IMR-90 (cell line): ENCODE measurements around the gene ABCB4. TPM values are rescaled to one million over a fixed set of nuclear protein-coding genes. Genes with fewer than 3 reads are reported as not detected.

Experiments
- ATAC-seq: fragments of 200-7000 bp; cut with Tn5 transposase; 2 replicates; pipeline ENCODE4 v1.9.1; 2020; ENCODE audit warnings: low read depth, mild to moderate bottlenecking, moderate library complexity
- BruUV-seq: library from RNA; stranded (reverse); fragments of 400-500 nt; replicated peaks from 2 replicates; lab custom pipeline; 2021; lab: Mats Ljungman, UMichigan
- CTCF ChIA-PET: fragments of 300-600 bp; formaldehyde crosslinking; extraction: SDS; loops from one replicate; lab custom pipeline; 2021; ENCODE audit warnings: antibody characterized with exemption; lab: Yijun Ruan, JAX
- POLR2A ChIA-PET: fragments of 300-600 bp; sonication (Branson Sonifier 250); formaldehyde crosslinking; loops from one replicate; lab custom pipeline; 2022; ENCODE audit warnings: antibody characterized with exemption; ENCODE audit not compliant: unreplicated experiment; lab: Charles Lee
- DNase-seq: peaks from one replicate; pipeline ENCODE4 v3.0.0; 2013
- H2AFZ ChIP-seq: replicated peaks from 2 replicates; pipeline ENCODE3; 2013; ENCODE audit warnings: low read length, mild to moderate bottlenecking; ENCODE audit not compliant: poor library complexity
- H2AK5ac ChIP-seq: 2 replicates; pipeline ENCODE4 v1.6.1; 2013; ENCODE audit warnings: low read depth, low read length, inconsistent platforms
- H2AK9ac ChIP-seq: replicated peaks from 2 replicates; pipeline ENCODE3; 2013; ENCODE audit warnings: mild to moderate bottlenecking, low read depth, low read length, moderate library complexity; ENCODE audit not compliant: poor library complexity
- H2BK120ac ChIP-seq: 2 replicates; pipeline ENCODE4 v1.6.1; 2013; ENCODE audit warnings: low read depth, low read length, inconsistent platforms
- H2BK15ac ChIP-seq: 3 replicates; pipeline ENCODE4 v1.6.1; 2013; ENCODE audit warnings: low read depth, low read length, inconsistent platforms
- H2BK20ac ChIP-seq: 2 replicates; pipeline ENCODE4 v1.6.1; 2013; ENCODE audit warnings: low read depth, mild to moderate bottlenecking, inconsistent platforms, low read length, moderate library complexity
- H2BK5ac ChIP-seq: 2 replicates; pipeline ENCODE4 v1.6.1; 2013; ENCODE audit warnings: mild to moderate bottlenecking, low read depth, low read length, inconsistent platforms; ENCODE audit not compliant: poor library complexity, severe bottlenecking
- H3K14ac ChIP-seq: replicated peaks from 2 replicates; pipeline ENCODE4 v1.6.1; 2013; ENCODE audit warnings: low read depth, low read length, inconsistent platforms
- H3K18ac ChIP-seq: 2 replicates; pipeline ENCODE4 v1.6.1; 2013; ENCODE audit warnings: low read depth, low read length, control low read depth
- H3K23ac ChIP-seq: 2 replicates; pipeline ENCODE4 v1.6.1; 2013; ENCODE audit warnings: low read depth, low read length, inconsistent platforms
- H3K27ac ChIP-seq: 2 replicates; pipeline ENCODE4 v1.5.1; 2013; ENCODE audit warnings: mild to moderate bottlenecking, control low read depth, low read length; ENCODE audit not compliant: insufficient read depth
- H3K27me3 ChIP-seq: 2 replicates; pipeline ENCODE4 v1.6.1; 2013; ENCODE audit warnings: low read length; ENCODE audit not compliant: control insufficient read depth, insufficient read depth
- H3K36me3 ChIP-seq: 2 replicates; pipeline ENCODE4 v1.6.1; 2013; ENCODE audit warnings: low read length, mixed read lengths; ENCODE audit not compliant: control insufficient read depth, insufficient read depth
- H3K4ac ChIP-seq: 2 replicates; pipeline ENCODE4 v1.6.1; 2013; ENCODE audit warnings: low read depth, low read length, inconsistent platforms
- H3K4me1 ChIP-seq: 2 replicates; pipeline ENCODE4 v1.6.1; 2013; ENCODE audit warnings: low read length, mixed read lengths; ENCODE audit not compliant: control insufficient read depth, insufficient read depth
- H3K4me2 ChIP-seq: 2 replicates; pipeline ENCODE4 v1.6.1; 2013; ENCODE audit warnings: low read depth, mild to moderate bottlenecking, control low read depth, low read length, moderate library complexity
- H3K4me3 ChIP-seq: 2 replicates; pipeline ENCODE4 v1.5.1; 2013; ENCODE audit warnings: low read depth, mild to moderate bottlenecking, control low read depth, low read length, moderate library complexity; ENCODE audit not compliant: insufficient read depth
- H3K56ac ChIP-seq: 2 replicates; pipeline ENCODE4 v1.6.1; 2013; ENCODE audit warnings: low read length, inconsistent platforms; ENCODE audit not compliant: insufficient read depth; ENCODE audit errors: extremely low read depth
- H3K79me1 ChIP-seq, 2 experiments: 2 replicates each; pipeline ENCODE4 v1.6.1; 2013; ENCODE audit warnings: low read length in 2 of 2, inconsistent platforms in 1 of 2, low read depth in 1 of 2
- H3K9ac ChIP-seq: 2 replicates; pipeline ENCODE4 v1.6.1; 2013; ENCODE audit warnings: low read depth, low read length, control low read depth
- H3K9me1 ChIP-seq: 2 replicates; pipeline ENCODE4 v1.6.1; 2013; ENCODE audit warnings: low read length, inconsistent platforms; ENCODE audit not compliant: insufficient read depth
- H3K9me3 ChIP-seq: 2 replicates; pipeline ENCODE4 v1.6.1; 2013; ENCODE audit warnings: low read length; ENCODE audit not compliant: control insufficient read depth, insufficient read depth
- H4K20me1 ChIP-seq: 2 replicates; pipeline ENCODE4 v1.6.1; 2013; ENCODE audit warnings: low read length, inconsistent platforms; ENCODE audit not compliant: insufficient read depth
- H4K5ac ChIP-seq: 2 replicates; pipeline ENCODE4 v1.6.1; 2013; ENCODE audit warnings: mild to moderate bottlenecking, low read depth, low read length, control low read depth
- H4K8ac ChIP-seq, 2 experiments: 2 replicates each; pipeline ENCODE4 v1.6.1; 2013; ENCODE audit warnings: low read depth in 2 of 2, low read length in 2 of 2, control low read depth in 1 of 2, inconsistent platforms in 1 of 2
- H4K91ac ChIP-seq: 2 replicates; pipeline ENCODE4 v1.6.1; 2013; ENCODE audit warnings: low read depth, low read length, inconsistent platforms; ENCODE audit not compliant: insufficient read depth
- BHLHE40 ChIP-seq: fragments of 150-350 bp; IDR thresholded peaks from 2 replicates; pipeline ENCODE4 v1.6.1; 2016; ENCODE audit warnings: mild to moderate bottlenecking, low read depth, low read length
- CEBPB ChIP-seq: IDR thresholded peaks from 2 replicates; pipeline ENCODE4 v1.6.1; 2012; ENCODE audit warnings: low read depth, low read length, improper control_type of control experiment
- CTCF ChIP-seq: conservative IDR thresholded peaks from 2 replicates; pipeline ENCODE4 v1.5.1; 2012; ENCODE audit warnings: mild to moderate bottlenecking, low read depth, low read length, improper control_type of control experiment
- ELK1 ChIP-seq: fragments of 150-350 bp; IDR thresholded peaks from 2 replicates; pipeline ENCODE4 v1.6.1; 2016; ENCODE audit warnings: low read depth, mild to moderate bottlenecking, low read length, moderate library complexity, borderline replicate concordance
- FOS ChIP-seq: fragments of 150-350 bp; IDR thresholded peaks from 2 replicates; pipeline ENCODE4 v1.6.1; 2016; ENCODE audit warnings: low read depth, low read length
- MAFK ChIP-seq: IDR thresholded peaks from 2 replicates; pipeline ENCODE4 v1.6.1; 2012; ENCODE audit warnings: low read depth, low read length, improper control_type of control experiment
- MAZ ChIP-seq: IDR thresholded peaks from 2 replicates; pipeline ENCODE4 v1.6.1; 2012; ENCODE audit warnings: low read depth, mild to moderate bottlenecking, low read length, improper control_type of control experiment, moderate library complexity, borderline replicate concordance
- MXI1 ChIP-seq: IDR thresholded peaks from 2 replicates; pipeline ENCODE4 v1.6.1; 2012; ENCODE audit warnings: low read depth, mild to moderate bottlenecking, low read length, moderate library complexity, borderline replicate concordance
- NFE2L2 ChIP-seq: fragments of 150-350 bp; IDR thresholded peaks from 2 replicates; pipeline ENCODE4 v1.6.1; 2016; ENCODE audit warnings: low read depth, mild to moderate bottlenecking, low read length
- POLR2A ChIP-seq: IDR thresholded peaks from 2 replicates; pipeline ENCODE4 v1.6.1; 2012; ENCODE audit warnings: mild to moderate bottlenecking, low read depth, low read length
- RAD21 ChIP-seq: IDR thresholded peaks from 2 replicates; pipeline ENCODE4 v1.6.1; 2012; ENCODE audit warnings: low read length, improper control_type of control experiment
- RCOR1 ChIP-seq: IDR thresholded peaks from 2 replicates; pipeline ENCODE4 v1.6.1; 2012; ENCODE audit warnings: mild to moderate bottlenecking, low read length, improper control_type of control experiment; ENCODE audit not compliant: insufficient replicate concordance
- RFX5 ChIP-seq: IDR thresholded peaks from 2 replicates; pipeline ENCODE4 v1.8.0; 2012; ENCODE audit warnings: low read depth, mild to moderate bottlenecking, low read length, moderate library complexity
- SMC3 ChIP-seq: fragments of 150-350 bp; IDR thresholded peaks from 2 replicates; pipeline ENCODE4 v1.6.1; 2016; ENCODE audit warnings: low read depth, mild to moderate bottlenecking, antibody characterized with exemption, low read length, moderate library complexity
- USF2 ChIP-seq: fragments of 150-350 bp; IDR thresholded peaks from 2 replicates; pipeline ENCODE4 v1.6.1; 2017; ENCODE audit warnings: mild to moderate bottlenecking, antibody characterized with exemption, low read length, low read depth
- WGBS, 2 experiments: methylation state at CpG; one replicate each; pipeline versions ENCODE4 v1.1.5 to v1.1.7; 2013; ENCODE audit warnings: missing lambda C conversion rate in 2 of 2; ENCODE audit not compliant: insufficient read length in 1 of 2; ENCODE audit errors: extremely low coverage in 2 of 2; 5-methylcytosine and 5-hydroxymethylcytosine counted together
- dilution Hi-C: fragments of 300-500 bp; cut with HindIII; formaldehyde crosslinking; loops from one replicate; pipeline ENCODE4 v1.14.3; 2018; ENCODE audit warnings: low sequenced_read_pairs; ENCODE audit not compliant: unreplicated experiment
- in situ Hi-C: fragments of 300-500 bp; cut with MboI; formaldehyde crosslinking; loops from 3 replicates; pipeline ENCODE4 v1.14.3; 2019; ENCODE audit warnings: low sequenced_read_pairs, inconsistent platforms, mixed read lengths
- intact Hi-C: fragments of 100-400 bp; cut with micrococcal nuclease; formaldehyde crosslinking; loops from 2 replicates; pipeline ENCODE4 v1.10.0; 2022
- polyA plus RNA-seq, 3 experiments: library from polyadenylated mRNA; depleted of rRNA; stranded (reverse); fragments of >200 nt; gene quantifications; 2 replicates each; pipeline ENCODE4 v1.2.3, GENCODE V29; 2012; ENCODE audit warnings: low replicate concordance in 1 of 3
- total RNA-seq: library from RNA; depleted of rRNA; stranded (reverse); fragments of >200 nt; gene quantifications from 2 replicates; pipeline ENCODE4 v1.2.3, GENCODE V29; 2012

Gene ABCB4
- total and polyA plus RNA-seq, 2 of the 4 experiments (the other 2 are of a cell fraction), result not detected

DNA sequence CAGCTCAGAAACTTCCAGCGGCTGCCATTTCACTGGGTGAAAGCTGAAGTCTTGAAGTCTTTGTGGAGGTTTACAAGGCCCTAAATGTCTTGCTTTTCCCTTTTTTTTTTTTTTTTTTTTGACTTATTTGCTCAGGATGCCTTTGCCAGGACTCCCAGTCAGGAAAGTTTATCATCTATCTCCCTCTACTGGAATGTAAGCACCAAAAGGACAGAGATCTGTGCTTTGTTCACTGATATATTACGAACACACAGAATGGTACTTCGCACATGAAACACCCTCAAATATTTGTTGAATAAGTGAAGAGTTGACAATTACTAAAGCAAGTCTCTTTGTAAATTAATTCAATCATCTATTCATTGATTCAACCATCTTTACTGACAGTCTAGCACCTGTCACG, 23.2 kb downstream of the ABCB4 start:
- Histone ChIP-seq H3K79me1 (no peaks in the 10 kb centered on the region), H4K20me1 (no peaks in the 10 kb centered on the region), H3K9me1 (no peaks in the 10 kb centered on the region), H3K4me1 (no peaks in the 10 kb centered on the region), H2AK5ac (no peak overlapping the region), H3K4ac (no peak overlapping the region), H2BK20ac (no peak overlapping the region), H3K9me3 (no peaks in the 10 kb centered on the region), H3K4me3 (no peak overlapping the region), H3K27ac (no peak overlapping the region), H3K18ac (no peak overlapping the region), H4K8ac (no peak overlapping the region), H2BK120ac (no peak overlapping the region), H3K14ac (no peak overlapping the region), H2AFZ (no peak overlapping the region), H2AK9ac (no peak overlapping the region), H3K56ac (no peak overlapping the region), H2BK5ac (no peak overlapping the region), H3K9ac (no peak overlapping the region), H4K91ac (no peak overlapping the region), H2BK15ac (no peak overlapping the region), H3K4me2 (no peak overlapping the region), H4K5ac (no peak overlapping the region), H3K23ac (no peak overlapping the region), H3K27me3 (peaks cover 2% of the 10 kb centered on the region; the same call in 1 of the 2 replicates), H3K36me3 (no peaks in the 10 kb centered on the region)
- POLR2A ChIA-PET, result no interaction called here
- CTCF ChIA-PET, result no interaction called here
- no CpG with 5 or more reads among the region's 4 CpGs for WGBS, 2 experiments
- no TSS peak for BruUV-seq
- in situ Hi-C loops, result no loop called here
- intact Hi-C loops, result no loop called here
- dilution Hi-C loops, result no loop called here
- no peak for TF ChIP-seq CTCF
- TF ChIP-seq MXI1, result no peak
- TF ChIP-seq POLR2A, result no peak
- no peak for TF ChIP-seq RFX5
- no peak for TF ChIP-seq RCOR1
- no peak for TF ChIP-seq ELK1
- no peak for TF ChIP-seq CEBPB
- TF ChIP-seq MAZ, result no peak
- no peak for TF ChIP-seq FOS
- TF ChIP-seq RAD21, result no peak
- TF ChIP-seq USF2, result no peak
- no peak for TF ChIP-seq NFE2L2
- no peak for TF ChIP-seq BHLHE40
- TF ChIP-seq MAFK, result no peak
- no peak for TF ChIP-seq SMC3
- ATAC-seq (no peak), DNase-seq (no peak)
